Duodenal mucosa (tissue), 2 donors: ENCODE measurements around the gene GNAZ.

Source experiments
- H3K27ac ChIP-seq: one replicate; pipeline ENCODE4 v1.7.0; 2013; ENCODE audit warnings: low read depth, low read length
- H3K27me3 ChIP-seq, 2 donors: one replicate each; pipeline ENCODE4 v1.7.0; 2013; ENCODE audit warnings: low read length in 2 of 2, control low read depth in 1 of 2; ENCODE audit not compliant: insufficient read depth in 2 of 2, control insufficient read depth in 1 of 2
- H3K36me3 ChIP-seq, 2 donors: one replicate each; pipeline ENCODE4 v1.7.0; 2013; ENCODE audit warnings: low read length in 2 of 2, control low read depth in 1 of 2; ENCODE audit not compliant: insufficient read depth in 2 of 2, control insufficient read depth in 1 of 2
- H3K4me1 ChIP-seq, 2 donors: one replicate each; pipeline ENCODE4 v1.7.0; 2013; ENCODE audit warnings: low read length in 2 of 2, control low read depth in 1 of 2; ENCODE audit not compliant: insufficient read depth in 2 of 2, control insufficient read depth in 1 of 2
- H3K4me3 ChIP-seq, 2 donors: one replicate each; pipeline ENCODE4 v1.7.0; 2013; ENCODE audit warnings: low read length in 2 of 2, low read depth in 1 of 2
- H3K9ac ChIP-seq, 2 donors: one replicate each; pipeline ENCODE4 v1.7.0; 2013; ENCODE audit warnings: low read length in 2 of 2, low read depth in 1 of 2
- H3K9me3 ChIP-seq, 2 donors: one replicate each; pipeline ENCODE4 v1.7.0; 2013; ENCODE audit warnings: low read length in 2 of 2, control low read depth in 1 of 2; ENCODE audit not compliant: control insufficient read depth in 1 of 2

GNAZ gene

DNA sequence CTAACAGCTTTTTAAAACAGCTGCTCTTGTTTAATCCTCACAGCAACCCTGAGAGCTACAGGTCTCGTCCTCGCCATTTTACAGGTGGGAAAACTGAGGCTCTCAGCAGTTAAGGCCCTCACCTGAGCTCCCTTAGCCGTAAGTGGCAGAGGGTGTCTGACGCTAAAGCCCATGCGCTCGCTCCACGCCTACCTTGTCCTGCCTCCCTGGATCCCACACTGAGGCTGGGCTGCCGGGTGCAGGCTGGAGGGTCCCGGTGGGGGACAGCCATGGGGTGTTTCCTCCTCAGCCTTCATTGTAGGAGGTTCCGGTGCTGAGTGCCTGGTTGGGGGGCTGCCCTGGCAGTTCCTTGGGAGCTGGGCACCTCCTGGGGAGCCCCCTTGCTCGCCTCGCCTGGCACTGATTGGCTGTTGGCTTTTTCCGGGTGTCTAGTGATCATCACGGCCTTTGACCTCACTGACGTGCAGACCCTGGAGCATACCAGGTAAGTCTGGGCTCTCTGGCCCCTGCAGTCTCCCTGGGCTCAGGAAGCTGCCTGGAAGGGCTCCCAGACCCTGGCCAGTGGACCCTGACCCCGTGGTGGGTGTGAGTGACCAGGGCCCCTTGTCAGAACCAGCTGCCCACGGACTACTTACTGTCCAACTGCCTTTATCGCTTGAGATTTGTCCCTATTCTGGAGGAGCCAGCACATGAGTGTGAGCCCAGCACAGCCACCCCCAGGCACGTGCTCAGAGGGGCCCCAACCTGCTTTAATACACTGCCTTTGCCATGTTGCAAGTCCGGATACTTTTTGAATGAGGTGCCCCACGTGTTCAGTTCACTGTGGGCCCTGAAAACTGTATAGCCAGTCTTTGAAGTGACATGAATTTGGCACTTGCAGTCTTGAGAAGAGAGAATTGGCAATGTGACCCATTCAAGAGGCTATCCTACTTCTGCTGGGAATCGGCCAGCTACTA, 87.5 kb downstream of the GNAZ start:
- Histone ChIP-seq H3K9ac (no peak overlapping the region), H3K4me1 (peaks cover 0 to 10% of the 10 kb centered on the region in 2 donors), H3K27ac (no peak overlapping the region), H3K27me3 (no peaks in the 10 kb centered on the region), H3K9me3 (no peaks in the 10 kb centered on the region), H3K36me3 (no peaks in the 10 kb centered on the region), H3K4me3 (no peak overlapping the region)

DNA sequence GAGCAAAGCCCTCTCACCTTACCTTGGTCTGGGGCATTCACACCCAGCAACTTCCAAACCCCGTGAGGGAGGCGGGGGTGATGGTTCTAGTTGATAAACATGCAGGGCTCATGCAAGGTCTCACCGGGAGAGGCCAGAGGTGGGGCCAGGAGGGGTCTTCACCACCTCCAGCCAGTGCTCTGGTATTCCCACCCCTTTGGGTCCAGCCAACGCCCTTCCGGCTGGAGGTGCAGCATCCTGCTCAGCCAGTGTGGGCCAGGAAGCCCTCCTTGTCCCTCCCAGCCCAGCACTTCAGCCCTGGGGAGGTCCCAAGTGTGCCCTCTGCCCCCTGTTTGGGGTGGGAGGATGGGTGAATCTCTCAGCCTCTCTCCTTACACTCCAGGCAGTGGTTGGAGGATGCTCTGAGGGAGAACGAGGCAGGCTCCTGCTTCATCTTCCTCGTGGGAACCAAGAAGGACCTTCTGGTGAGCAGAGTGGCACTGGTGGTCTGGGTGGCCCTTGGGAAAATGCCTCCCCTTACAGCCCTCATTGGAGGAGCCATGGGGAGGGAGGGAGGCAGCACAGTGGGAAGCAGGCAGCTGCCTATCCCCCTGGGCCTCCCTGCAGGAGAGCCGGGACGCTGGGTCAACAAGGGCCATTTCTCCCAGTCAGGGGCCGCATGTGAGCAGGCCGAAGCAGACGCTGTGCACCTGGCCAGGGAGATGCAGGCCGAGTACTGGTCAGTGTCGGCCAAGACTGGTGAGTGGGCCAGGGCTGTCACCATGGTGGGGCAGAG, 88.4 kb downstream of the GNAZ start:
- no peak overlapping the region for H3K4me3 ChIP-seq
- no peaks in the 10 kb centered on the region for H3K9me3 ChIP-seq
- peaks cover 0 to 9% of the 10 kb centered on the region in 2 donors for H3K4me1 ChIP-seq
- no peak overlapping the region for H3K27ac ChIP-seq
- no peaks in the 10 kb centered on the region for H3K27me3 ChIP-seq
- no peaks in the 10 kb centered on the region for H3K36me3 ChIP-seq
- no peak overlapping the region for H3K9ac ChIP-seq

DNA sequence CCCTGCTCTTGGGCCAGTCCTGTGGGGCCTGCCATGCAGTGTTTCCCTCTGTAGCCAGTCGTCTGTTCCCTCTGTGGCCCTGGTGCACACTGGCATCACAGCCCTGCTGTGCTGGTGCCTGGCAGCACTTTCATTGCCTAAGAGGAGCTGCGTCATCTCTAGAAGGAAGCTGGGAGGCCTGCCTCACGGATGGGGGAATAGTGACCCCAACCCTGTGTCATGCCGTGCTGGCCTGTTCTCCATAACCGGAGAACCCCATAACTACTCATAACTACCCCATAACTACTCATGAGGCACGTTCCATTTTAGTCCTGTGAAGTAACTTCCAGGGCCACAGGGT, 88.9 kb downstream of the GNAZ start:
- H3K4me3 ChIP-seq = no peak overlapping the region
- H3K9ac ChIP-seq = no peak overlapping the region
- no peaks in the 10 kb centered on the region for H3K27me3 ChIP-seq
- H3K36me3 ChIP-seq = no peaks in the 10 kb centered on the region
- no peak overlapping the region for H3K27ac ChIP-seq
- H3K9me3 ChIP-seq = no peaks in the 10 kb centered on the region
- H3K4me1 ChIP-seq = peaks cover 0 to 9% of the 10 kb centered on the region in 2 donors

DNA sequence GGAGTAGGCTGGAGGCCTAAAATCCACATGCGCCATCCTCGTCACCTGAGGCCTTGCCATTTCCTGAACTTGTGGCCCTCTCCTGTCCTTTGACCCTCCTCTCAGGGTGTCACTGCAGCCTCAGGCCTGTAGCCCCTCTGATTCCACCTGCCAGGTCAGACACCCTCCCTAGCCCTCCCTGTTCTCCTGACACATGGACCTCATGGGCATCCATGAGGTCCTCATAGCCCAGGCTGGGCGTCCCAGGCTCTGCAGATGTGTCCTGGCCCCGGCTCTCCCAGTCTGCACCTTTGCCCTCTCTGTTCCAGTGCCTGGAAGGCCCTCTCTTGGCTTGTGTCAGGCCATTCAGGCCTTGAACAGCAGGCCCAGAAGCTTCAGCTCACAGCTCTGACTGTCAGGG, 90.7 kb downstream of the GNAZ start:
- no peak overlapping the region for H3K27ac ChIP-seq
- H3K9ac ChIP-seq = no peak overlapping the region
- peaks cover 0 to 13% of the 10 kb centered on the region in 2 donors for H3K4me1 ChIP-seq
- H3K27me3 ChIP-seq = no peaks in the 10 kb centered on the region
- H3K4me3 ChIP-seq = no peak overlapping the region
- no peaks in the 10 kb centered on the region for H3K36me3 ChIP-seq
- no peaks in the 10 kb centered on the region for H3K9me3 ChIP-seq

DNA sequence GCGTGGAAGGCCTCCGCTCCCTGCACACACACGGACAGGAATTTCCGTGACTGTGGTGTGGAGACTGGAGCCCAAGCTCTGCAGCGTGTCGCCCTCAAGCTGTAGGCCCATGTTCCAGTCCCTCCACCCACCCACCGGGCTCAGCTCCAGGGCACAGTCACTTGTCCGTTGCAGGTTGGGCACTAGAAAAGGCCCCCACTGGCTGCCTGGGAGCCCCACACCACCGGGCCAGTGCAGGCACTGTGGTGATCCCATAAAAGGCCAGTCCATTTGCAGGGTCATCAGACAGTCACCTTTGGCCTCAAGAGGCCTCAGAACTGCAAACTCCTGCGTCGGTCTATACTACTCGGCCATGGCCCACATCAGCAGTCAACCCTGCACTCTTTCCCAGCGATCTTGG, 91.3 kb downstream of the GNAZ start:
- no peak overlapping the region for H3K27ac ChIP-seq
- H3K4me3 ChIP-seq = no peak overlapping the region
- no peaks in the 10 kb centered on the region for H3K27me3 ChIP-seq
- H3K36me3 ChIP-seq = no peaks in the 10 kb centered on the region
- H3K4me1 ChIP-seq = peaks cover 0 to 13% of the 10 kb centered on the region in 2 donors
- no peak overlapping the region for H3K9ac ChIP-seq
- H3K9me3 ChIP-seq = no peaks in the 10 kb centered on the region

DNA sequence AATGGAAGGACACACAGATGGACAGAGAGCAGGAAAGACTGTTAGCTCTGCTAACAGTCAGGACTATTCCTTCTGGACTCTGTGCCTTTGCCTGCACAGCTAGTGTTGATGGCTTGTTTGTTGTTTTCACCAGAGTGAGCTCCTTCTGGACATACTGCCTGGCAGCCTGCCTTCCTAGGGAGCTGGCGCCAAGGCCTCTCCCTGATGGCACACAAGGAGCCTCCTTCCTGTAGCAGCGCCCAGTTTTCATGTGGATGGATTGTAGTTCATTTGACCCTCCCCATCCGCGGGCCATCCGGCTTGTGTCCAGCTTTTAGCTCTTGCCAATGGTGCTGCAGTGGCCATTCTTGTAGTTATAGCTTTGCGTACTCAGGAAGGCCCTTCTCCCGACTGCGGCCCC, 93.3 kb downstream of the GNAZ start:
- H3K27ac ChIP-seq = no peak overlapping the region
- no peaks in the 10 kb centered on the region for H3K36me3 ChIP-seq

DNA sequence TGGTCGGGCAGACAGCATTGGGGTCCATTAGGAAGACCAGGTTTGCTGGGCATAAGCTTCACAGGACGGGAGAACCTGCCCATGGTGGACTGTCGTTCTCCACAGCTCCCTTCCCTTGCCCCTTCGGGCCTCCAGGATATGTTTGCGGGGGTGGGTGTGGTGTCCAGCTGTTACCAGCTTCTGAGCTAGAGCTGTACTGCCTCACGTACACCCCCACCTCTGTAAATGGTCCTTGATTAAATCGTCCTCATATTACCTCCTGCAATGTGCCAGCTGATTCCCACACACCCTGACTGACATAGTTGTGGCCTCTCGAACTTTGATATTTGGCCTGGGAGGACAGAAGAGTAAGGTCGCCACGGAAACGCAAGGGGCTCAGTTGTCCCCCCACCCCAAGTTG, 93.8 kb downstream of the GNAZ start:
- no peak overlapping the region for H3K27ac ChIP-seq
- peaks cover 0 to 3% of the 10 kb centered on the region in 2 donors for H3K4me1 ChIP-seq
- no peak overlapping the region for H3K4me3 ChIP-seq
- no peak overlapping the region for H3K9ac ChIP-seq
- no peaks in the 10 kb centered on the region for H3K36me3 ChIP-seq
- H3K9me3 ChIP-seq = no peaks in the 10 kb centered on the region
- no peaks in the 10 kb centered on the region for H3K27me3 ChIP-seq

More for the DNA sequence above, 93.3 kb downstream of the GNAZ start:
- Histone ChIP-seq H3K9me3 (no peaks in the 10 kb centered on the region), H3K9ac (no peak overlapping the region), H3K4me1 (peaks cover 0 to 3% of the 10 kb centered on the region in 2 donors), H3K4me3 (no peak overlapping the region), H3K27me3 (no peaks in the 10 kb centered on the region)

DNA sequence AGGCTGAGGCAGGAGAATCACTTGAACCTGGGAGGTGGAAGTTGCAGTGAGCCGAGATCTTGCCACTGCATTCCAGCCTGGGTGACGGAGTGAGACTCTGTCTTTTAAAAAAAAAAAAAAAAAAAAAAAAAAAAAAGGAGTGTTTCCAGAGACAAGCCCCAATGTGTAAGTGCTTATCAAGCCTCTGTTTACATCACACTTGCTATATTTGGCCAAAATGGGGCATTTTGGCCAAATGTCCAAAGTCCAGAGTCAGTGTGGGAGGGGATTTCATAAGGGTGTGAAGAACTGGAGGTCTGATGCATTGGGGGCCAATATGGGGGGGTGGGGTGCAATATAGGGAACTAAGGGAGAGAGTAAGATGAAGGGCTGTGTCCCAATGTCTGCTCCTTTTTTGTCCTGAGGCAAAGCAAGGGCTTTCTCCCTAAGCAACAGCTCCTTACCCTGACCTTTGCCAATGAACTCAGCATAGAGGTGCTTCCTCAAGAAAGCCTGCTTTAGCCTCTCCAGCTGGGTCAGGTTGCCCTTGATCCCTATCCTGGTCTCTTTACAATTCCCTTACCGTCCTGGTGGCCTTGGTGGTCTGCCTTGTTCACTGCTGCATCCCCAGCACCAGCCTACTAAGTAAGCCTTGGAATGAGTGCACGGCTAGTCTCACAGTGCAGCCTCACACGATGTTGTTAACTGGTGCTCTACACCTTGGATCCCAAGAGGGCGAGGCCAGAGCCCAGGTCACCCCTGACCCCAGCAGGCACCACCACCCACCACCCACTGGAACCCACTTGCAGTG, 95.9 kb downstream of the GNAZ start:
- no peak overlapping the region for H3K4me3 ChIP-seq
- no peaks in the 10 kb centered on the region for H3K27me3 ChIP-seq
- no peaks in the 10 kb centered on the region for H3K9me3 ChIP-seq
- H3K27ac ChIP-seq = no peak overlapping the region
- H3K9ac ChIP-seq = no peak overlapping the region
- H3K4me1 ChIP-seq = peaks cover 0 to 3% of the 10 kb centered on the region in 2 donors
- no peaks in the 10 kb centered on the region for H3K36me3 ChIP-seq

DNA sequence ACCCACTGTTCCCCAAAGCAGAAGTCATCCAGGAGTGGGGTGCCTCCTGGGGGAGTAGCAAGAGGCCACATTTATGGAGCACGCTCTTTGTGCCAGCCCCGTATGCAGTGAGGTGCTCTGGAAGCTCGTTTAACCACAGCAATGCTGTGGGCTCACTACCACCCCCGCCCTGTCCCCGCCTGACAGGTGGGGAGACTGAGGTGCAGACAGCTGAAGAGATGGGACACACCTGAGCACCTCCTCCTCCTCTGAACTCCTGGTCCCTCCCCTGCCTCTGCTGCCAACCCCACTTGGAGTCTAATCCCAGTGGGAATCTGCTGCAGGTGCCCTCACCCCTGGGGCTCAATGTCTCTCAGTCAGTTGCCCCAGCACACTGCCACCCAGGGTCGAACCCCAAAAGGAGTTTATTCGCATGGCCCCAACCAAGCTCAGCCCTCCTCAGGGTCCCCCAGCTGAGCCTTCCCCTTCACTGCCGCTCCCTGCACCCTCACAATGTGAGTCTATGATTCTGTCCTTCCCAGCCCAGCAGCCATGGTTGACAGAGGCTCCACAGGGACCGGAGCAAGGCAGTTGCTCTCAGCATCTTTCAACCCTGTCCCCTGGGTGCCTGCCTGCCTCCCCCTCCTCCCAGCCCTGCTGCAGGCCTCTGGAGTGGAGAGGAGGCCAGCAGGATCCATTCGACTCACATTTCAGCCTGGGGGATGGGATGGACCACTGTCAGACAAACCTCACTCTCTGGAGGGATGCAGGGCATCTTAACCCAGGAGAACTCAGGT, 96.7 kb downstream of the GNAZ start:
- Histone ChIP-seq H3K27ac (no peak overlapping the region), H3K4me1 (peaks cover 0 to 3% of the 10 kb centered on the region in 2 donors), H3K36me3 (no peaks in the 10 kb centered on the region), H3K9ac (no peak overlapping the region), H3K27me3 (no peaks in the 10 kb centered on the region), H3K9me3 (no peaks in the 10 kb centered on the region), H3K4me3 (no peak overlapping the region)
